GM18505 (cell line): ENCODE measurements around the gene MYOM3.

Experiments
- ATAC-seq: cut with Tn5 transposase; IDR thresholded peaks from one replicate; pipeline ENCODE4 v1.9.1; 2021; ENCODE audit not compliant: unreplicated experiment
- POLR2A ChIP-seq: IDR thresholded peaks from 4 replicates; pipeline ENCODE4 v1.6.1; 2011; ENCODE audit warnings: borderline replicate concordance; ENCODE audit not compliant: insufficient read depth, insufficient read length; ENCODE audit errors: extremely low read depth

Gene MYOM3

DNA sequence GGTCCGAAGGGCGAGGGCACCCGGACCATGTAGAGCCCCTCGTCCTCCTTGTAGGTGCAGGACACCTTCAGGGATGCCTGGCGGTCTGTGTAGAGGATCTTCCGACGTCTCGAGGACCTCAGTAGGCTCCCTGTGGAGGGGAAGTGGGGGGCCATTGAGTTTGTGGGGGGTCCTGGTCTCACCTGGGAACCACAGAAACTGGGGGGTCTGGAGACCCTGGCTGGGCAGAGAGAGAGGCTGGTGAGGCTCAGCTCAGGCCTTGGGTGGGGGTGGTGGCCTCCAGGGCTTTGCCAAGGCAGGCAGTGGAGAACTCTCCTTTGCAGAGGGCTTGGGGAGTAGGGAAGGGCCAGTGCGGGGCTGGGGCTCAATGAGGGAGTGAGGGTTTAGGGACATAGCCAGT, 19.0 kb downstream of the MYOM3 start:
- ATAC-seq, result no peak

DNA sequence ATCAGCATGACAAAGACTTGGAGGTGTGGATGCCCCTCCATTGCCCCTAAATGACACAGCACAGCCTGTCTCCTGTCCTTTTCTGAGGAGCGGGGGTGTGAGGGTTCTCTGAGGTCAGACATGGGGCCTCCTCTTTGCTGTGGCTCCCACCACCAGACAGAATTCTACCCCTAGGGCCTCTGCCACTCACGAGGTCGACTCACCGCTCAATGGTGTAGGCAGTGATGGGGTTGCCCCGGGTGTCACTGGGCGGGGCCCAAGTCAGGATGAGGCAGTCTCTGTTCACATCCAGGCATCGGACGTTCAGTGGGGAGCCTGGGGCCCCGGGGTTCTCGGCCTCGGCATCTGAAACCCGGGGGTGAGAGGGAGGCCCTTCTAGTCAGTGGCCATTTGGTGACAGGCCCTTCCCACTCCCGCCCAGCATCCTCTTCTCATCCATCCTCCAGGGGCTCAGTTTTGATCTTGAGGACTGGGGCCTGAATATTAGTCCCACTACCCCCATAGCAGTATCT, 19.9 kb downstream of the MYOM3 start:
- ATAC-seq, result no peak
- TF ChIP-seq POLR2A, result no peak

More for the DNA sequence above, 19.0 kb downstream of the MYOM3 start:
- TF ChIP-seq POLR2A, result no peak

GRCh38 chr1:24090736-24091135, 21.2 kb downstream of the MYOM3 start:
- TF ChIP-seq POLR2A, result no peak
- no peak for ATAC-seq

GRCh38 chr1:24089743-24090555, 22.0 kb downstream of the MYOM3 start:
- no peak for ATAC-seq
- TF ChIP-seq POLR2A, result no peak

GRCh38 chr1:24089027-24089742, 22.8 kb downstream of the MYOM3 start:
- no peak for ATAC-seq
- no peak for TF ChIP-seq POLR2A

GRCh38 chr1:24086466-24086865, 25.5 kb downstream of the MYOM3 start:
- no peak for TF ChIP-seq POLR2A
- ATAC-seq, result no peak

- TF ChIP-seq POLR2A, result no peak
- ATAC-seq, result no peak
Measured at GRCh38 chr1:24085546-24085945, 26.4 kb downstream of the MYOM3 start.

DNA sequence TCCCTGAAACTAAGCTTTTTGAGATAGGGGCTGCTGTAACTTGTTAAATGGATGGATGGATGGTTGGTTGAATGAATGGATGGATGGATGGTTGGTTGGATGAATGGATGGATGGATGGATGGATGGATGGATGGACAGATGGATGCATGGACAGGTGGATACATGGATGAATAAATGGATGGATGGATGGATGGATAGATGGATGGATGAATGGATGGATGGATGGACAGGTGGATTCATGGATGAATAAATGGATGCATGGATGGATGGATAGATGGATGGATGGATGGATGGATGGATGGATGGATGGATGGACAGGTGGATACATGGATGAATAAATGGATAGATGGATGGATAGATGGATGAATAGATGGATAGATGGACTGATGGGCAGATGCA, 26.9 kb downstream of the MYOM3 start:
- no peak for TF ChIP-seq POLR2A
- no peak for ATAC-seq

DNA sequence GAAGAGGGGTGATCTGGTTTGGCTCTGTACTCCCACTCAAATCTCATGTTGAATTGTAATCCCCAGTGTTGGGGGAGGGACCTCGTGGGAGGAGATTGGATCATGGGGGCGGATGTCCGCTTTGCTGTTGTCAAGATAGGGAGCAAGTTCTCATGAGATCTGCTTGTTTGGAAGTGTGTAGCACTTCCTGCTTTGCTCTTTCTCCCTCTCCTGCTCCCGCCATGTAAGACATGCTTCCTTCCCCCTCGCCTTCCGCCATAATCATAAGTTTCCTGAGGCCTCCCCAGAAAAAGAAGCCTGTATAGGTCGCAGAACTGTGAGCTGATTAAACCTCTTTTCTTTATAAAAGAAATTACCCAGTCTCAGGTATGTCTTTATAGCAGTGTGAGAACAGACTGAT, 27.9 kb downstream of the MYOM3 start:
- no peak for ATAC-seq
- no peak for TF ChIP-seq POLR2A

DNA sequence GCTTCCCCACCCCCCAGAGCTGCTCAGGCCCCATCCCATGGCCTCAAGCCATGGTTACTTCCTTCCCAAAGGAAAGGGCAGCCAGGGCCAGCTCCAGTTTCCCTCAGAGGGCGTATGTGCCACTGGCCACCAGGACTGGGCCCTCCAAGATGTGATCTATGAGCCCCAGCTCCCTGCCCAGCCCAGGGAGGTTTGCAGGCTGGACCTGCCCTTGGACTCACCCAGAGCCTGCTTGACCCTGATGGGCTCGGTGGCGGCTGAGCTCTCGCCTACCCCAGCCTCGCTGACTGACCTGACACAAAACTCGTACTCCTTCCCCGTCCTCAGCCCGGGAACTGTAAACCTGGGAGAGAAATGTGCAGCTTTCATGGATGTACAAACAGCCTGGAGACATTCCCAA, 29.6 kb downstream of the MYOM3 start:
- TF ChIP-seq POLR2A, result no peak
- no peak for ATAC-seq

GRCh38 chr1:24081190-24081589, 30.7 kb downstream of the MYOM3 start:
- TF ChIP-seq POLR2A, result no peak
- ATAC-seq, result no peak

DNA sequence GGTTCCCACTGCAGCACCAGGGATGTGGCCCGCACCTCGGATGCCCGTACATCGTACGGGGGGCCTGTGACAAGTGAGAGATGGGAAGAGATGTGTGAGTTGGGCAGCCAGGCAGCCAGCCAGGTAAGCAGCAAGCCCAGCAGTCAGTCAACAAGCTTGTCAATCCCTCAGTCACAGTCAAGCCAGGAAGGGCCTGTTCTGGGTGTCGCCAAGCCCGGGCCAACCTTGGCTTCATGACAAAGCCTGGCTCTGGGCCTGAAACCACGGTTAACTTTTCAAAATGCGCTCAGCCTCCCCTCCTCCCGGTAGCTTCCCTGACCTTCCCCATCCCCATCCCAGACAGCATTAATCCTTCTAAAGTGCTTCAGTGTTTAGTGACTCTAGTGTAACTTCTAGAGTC, 31.8 kb downstream of the MYOM3 start:
- no peak for TF ChIP-seq POLR2A
- no peak for ATAC-seq

DNA sequence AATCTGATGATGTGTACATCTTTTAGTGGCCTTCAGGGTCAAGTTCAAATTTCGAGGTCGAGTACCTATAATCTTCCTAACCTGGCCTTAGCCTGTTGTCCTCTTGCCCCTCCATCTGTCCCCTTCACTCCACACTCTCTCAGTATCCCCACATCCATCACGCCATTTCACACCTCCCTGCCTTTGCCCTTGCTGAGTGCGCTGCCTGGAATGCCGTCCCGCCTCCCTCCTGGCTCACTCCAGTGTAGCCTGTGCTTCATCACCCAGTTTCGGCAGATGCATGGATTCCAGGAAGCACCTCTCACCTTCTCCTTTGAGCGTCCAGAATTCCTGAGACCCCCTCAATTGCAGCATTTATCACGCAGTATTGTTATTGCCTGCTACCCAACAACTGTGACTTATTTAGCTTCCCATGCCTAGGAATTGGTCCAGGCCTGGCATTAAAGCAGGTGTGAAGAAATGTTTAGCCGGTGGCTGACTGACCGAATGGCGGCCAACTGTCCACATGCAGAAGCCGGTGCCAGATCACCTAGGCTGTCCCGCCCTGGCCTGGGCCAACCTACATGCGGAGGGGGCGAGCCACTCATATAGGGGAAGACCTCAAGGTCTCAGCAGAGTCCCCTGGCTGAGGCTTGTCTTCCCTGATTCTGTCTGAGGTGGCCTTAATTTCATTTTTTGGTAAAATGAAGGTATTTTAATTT, 34.5 kb downstream of the MYOM3 start:
- TF ChIP-seq POLR2A, result no peak

More for the DNA sequence above, 34.5 kb downstream of the MYOM3 start:
- no peak for ATAC-seq
